Measurements from ENCODE around the gene CDKN2C.

DNA sequence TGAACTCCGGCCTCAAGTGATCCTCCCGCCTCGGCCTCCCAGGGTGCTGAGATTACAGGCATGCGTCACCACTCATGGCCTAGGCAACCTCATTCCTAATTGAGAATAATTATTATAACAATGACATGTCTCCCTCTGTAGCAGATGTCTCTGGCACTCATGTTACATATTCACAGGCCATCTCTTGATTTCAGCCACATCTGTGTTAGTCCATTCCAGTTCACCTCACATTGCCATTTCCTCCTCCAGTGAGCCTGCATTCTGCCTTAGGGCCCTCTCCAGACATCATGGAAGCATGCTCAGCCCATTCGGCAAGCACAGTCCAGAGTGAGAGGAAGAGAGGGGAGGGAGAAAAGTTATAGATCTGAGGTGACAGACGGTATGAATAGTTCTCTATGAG, 32.5 kb downstream of the CDKN2C start:
- TF ChIP-seq, protein P1, sequence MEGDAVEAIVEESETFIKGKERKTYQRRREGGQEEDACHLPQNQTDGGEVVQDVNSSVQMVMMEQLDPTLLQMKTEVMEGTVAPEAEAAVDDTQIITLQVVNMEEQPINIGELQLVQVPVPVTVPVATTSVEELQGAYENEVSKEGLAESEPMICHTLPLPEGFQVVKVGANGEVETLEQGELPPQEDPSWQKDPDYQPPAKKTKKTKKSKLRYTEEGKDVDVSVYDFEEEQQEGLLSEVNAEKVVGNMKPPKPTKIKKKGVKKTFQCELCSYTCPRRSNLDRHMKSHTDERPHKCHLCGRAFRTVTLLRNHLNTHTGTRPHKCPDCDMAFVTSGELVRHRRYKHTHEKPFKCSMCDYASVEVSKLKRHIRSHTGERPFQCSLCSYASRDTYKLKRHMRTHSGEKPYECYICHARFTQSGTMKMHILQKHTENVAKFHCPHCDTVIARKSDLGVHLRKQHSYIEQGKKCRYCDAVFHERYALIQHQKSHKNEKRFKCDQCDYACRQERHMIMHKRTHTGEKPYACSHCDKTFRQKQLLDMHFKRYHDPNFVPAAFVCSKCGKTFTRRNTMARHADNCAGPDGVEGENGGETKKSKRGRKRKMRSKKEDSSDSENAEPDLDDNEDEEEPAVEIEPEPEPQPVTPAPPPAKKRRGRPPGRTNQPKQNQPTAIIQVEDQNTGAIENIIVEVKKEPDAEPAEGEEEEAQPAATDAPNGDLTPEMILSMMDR (IDR thresholded peaks at IDR 0.05 in 4 of 5, conservative IDR thresholded peaks at IDR 0.05 in 1 of 5) = no peak
- TF ChIP-seq POLR2A (IDR thresholded peaks at IDR 0.05) = no peak
